Glutamatergic neuron (in vitro differentiated cells): ENCODE data around the gene PPP5C. TPM values are rescaled to one million over a fixed set of nuclear protein-coding genes. Genes with fewer than 3 reads are reported as not detected.
"Not testable (repeated sequence)": the region's sequence is repeated elsewhere in the genome, so short reads cannot be mapped to it uniquely, and the experiment has no call there.

ENCODE experiments used
- DNase-seq: peaks from one replicate; pipeline ENCODE4 v3.0.0; 2022
- H3K27ac Mint-ChIP-seq: one replicate; pipeline ENCODE4 v1.8.0; 2020; ENCODE audit warnings: mild to moderate bottlenecking, mixed read lengths, inconsistent platforms; ENCODE audit not compliant: unreplicated experiment
- H3K27me3 Mint-ChIP-seq: one replicate; pipeline ENCODE4 v1.8.0; 2020; ENCODE audit warnings: mild to moderate bottlenecking, moderate library complexity, mixed read lengths, inconsistent platforms; ENCODE audit not compliant: unreplicated experiment
- H3K36me3 Mint-ChIP-seq: one replicate; pipeline ENCODE4 v1.8.0; 2020; ENCODE audit warnings: mild to moderate bottlenecking, mixed read lengths, inconsistent platforms; ENCODE audit not compliant: unreplicated experiment
- H3K4me1 Mint-ChIP-seq: one replicate; pipeline ENCODE4 v1.8.0; 2020; ENCODE audit warnings: mild to moderate bottlenecking, low read depth, mixed read lengths, inconsistent platforms; ENCODE audit not compliant: unreplicated experiment
- H3K4me3 Mint-ChIP-seq: one replicate; pipeline ENCODE4 v1.8.0; 2020; ENCODE audit warnings: mild to moderate bottlenecking, mixed read lengths, inconsistent platforms; ENCODE audit not compliant: unreplicated experiment
- H3K9me3 Mint-ChIP-seq: one replicate; pipeline ENCODE4 v1.8.0; 2020; ENCODE audit warnings: mild to moderate bottlenecking, moderate library complexity, mixed read lengths, inconsistent platforms; ENCODE audit not compliant: unreplicated experiment
- CTCF ChIP-seq: fragments of 200-600 bp; sonication (generic); IDR thresholded peaks from one replicate; pipeline ENCODE4 v1.5.0; 2021; ENCODE audit not compliant: partially characterized antibody, unreplicated experiment
- total RNA-seq: library from RNA; stranded (reverse); fragmentation: NEBNext Ultra II Directional; extraction: Animal tissue kit (Norgen Biotek cat#: 25700); gene quantifications from one replicate; pipeline ENCODE4 v1.2.1, GENCODE V29; 2021; ENCODE audit not compliant: unreplicated experiment

The PPP5C gene
- total RNA-seq, 1 donor from 2014 or later: 85.8 TPM

DNA sequence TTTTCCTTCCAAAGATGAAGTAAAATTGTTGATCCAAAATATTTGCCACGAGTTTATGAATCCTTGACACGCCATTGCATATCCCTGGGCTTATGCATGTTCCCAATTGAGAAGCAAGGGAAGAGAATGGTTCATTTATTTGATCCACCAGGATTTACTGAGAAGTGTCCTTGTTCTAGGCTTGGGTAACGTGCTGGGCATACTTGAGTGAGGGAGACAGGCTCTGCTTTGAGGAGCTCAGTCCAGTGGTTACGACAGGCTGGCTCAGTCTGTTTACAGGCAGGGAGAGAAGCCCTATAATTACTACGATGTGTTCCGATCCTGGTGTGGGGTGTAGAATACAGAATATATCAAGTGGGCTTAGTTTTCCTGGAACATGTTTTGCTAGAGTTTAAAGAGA, 88.1 kb downstream of the PPP5C start:
- no peak for TF ChIP-seq CTCF
- Mint-ChIP-seq H3K36me3 (no peaks in the 10 kb centered on the region), H3K4me1 (no peaks in the 10 kb centered on the region), H3K4me3 (no peak overlapping the region), H3K9me3 (peaks cover 2% of the 10 kb centered on the region), H3K27ac (no peak overlapping the region), H3K27me3 (peaks cover 1% of the 10 kb centered on the region)
- no peak for DNase-seq

DNA sequence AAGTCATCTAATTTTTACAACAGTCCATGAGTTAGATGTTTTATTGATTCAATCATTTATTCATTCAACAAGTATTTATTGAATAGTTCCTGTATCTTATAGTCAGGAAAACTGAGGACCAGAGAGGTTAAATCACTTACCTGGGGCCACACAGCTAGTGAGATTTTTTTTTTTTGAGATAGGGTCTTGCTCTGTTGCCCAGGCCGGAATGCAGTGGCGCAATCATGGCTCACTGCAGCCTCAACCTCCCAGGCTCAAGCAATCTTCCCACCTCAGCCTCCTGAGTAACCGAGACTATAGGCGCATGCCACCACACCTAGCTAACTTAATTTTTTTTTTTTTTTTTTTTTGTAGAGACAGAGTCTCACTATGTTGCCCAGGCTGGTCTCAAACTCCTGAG, 88.8 kb downstream of the PPP5C start:
- H3K4me3 Mint-ChIP-seq, H3K4me1 Mint-ChIP-seq, H3K27me3 Mint-ChIP-seq, H3K36me3 Mint-ChIP-seq, DNase-seq, H3K27ac Mint-ChIP-seq, H3K9me3 Mint-ChIP-seq: not testable (repeated sequence)

Other genes with a start within 250 kb of the PPP5C start
- gene IGFL3, start 222.4 kb upstream of the PPP5C start, total RNA-seq: not detected
- not detected for gene IGFL2, start 198.8 kb upstream of the PPP5C start, total RNA-seq
- gene IGFL1, start 117.3 kb upstream of the PPP5C start, total RNA-seq: not detected
- 4.4 TPM for gene HIF3A, start 50.0 kb upstream of the PPP5C start, total RNA-seq
- gene CCDC8, start 66.5 kb downstream of the PPP5C start, total RNA-seq: 6.3 TPM
- 5.3 TPM for gene PNMA8C, start 81.8 kb downstream of the PPP5C start, total RNA-seq
- 14.1 TPM for gene PNMA8A, start 124.5 kb downstream of the PPP5C start, total RNA-seq
- gene PNMA8B, start 148.8 kb downstream of the PPP5C start, total RNA-seq: 0.76 TPM